Neural progenitor cell (in vitro differentiated cells): ENCODE results near the gene KLHL29. TPM values are rescaled to one million over a fixed set of nuclear protein-coding genes. Genes with fewer than 3 reads are reported as not detected.

ENCODE experiments used
- DNase-seq: peaks from one replicate; pipeline ENCODE4 v3.0.0-alpha.2; 2016; ENCODE audit warnings: low spot score
- H2AFZ ChIP-seq: fragments of 200-600 bp; sonication (generic); replicated peaks from 2 replicates; pipeline ENCODE4 v1.6.1; 2016; ENCODE audit warnings: antibody characterized with exemption
- H3F3A ChIP-seq: fragments of 200-600 bp; sonication (generic); 2 replicates; pipeline ENCODE4 v1.6.1; 2016; ENCODE audit warnings: antibody characterized with exemption, low read depth
- H3K27ac ChIP-seq: fragments of 200-600 bp; sonication (generic); 2 replicates; pipeline ENCODE4 v1.5.1; 2016; ENCODE audit warnings: mild to moderate bottlenecking
- H3K27me3 ChIP-seq: fragments of 200-600 bp; sonication (generic); 2 replicates; pipeline ENCODE4 v1.6.1; 2016; ENCODE audit warnings: mild to moderate bottlenecking, moderate library complexity
- H3K36me3 ChIP-seq: fragments of 200-600 bp; sonication (generic); 2 replicates; pipeline ENCODE4 v1.5.1; 2016
- H3K4me1 ChIP-seq: fragments of 200-600 bp; sonication (generic); 2 replicates; pipeline ENCODE4 v1.6.1; 2016; ENCODE audit warnings: mixed run types
- H3K4me2 ChIP-seq: fragments of 200-600 bp; sonication (generic); 2 replicates; pipeline ENCODE4 v1.6.1; 2016
- H3K4me3 ChIP-seq: fragments of 200-600 bp; sonication (generic); 2 replicates; pipeline ENCODE4 v1.5.1; 2016
- H3K79me2 ChIP-seq: fragments of 200-600 bp; sonication (generic); 2 replicates; pipeline ENCODE4 v1.6.1; 2016; ENCODE audit warnings: low read depth
- H3K9ac ChIP-seq: fragments of 200-600 bp; sonication (generic); 2 replicates; pipeline ENCODE4 v1.6.1; 2016
- H3K9me3 ChIP-seq: fragments of 200-600 bp; sonication (generic); 2 replicates; pipeline ENCODE4 v1.5.1; 2016; ENCODE audit warnings: low read depth
- H4K20me1 ChIP-seq: fragments of 200-600 bp; sonication (generic); 2 replicates; pipeline ENCODE4 v1.6.1; 2016; ENCODE audit warnings: low read depth
- H3K27ac Mint-ChIP-seq: 3 replicates; pipeline ENCODE4 v1.8.0; 2021; ENCODE audit warnings: mixed read lengths
- H3K27me3 Mint-ChIP-seq: 2 replicates; pipeline ENCODE4 v1.8.0; 2022; ENCODE audit warnings: low read depth, mild to moderate bottlenecking, inconsistent platforms, moderate library complexity, mixed read lengths; ENCODE audit not compliant: insufficient read depth
- H3K36me3 Mint-ChIP-seq: 3 replicates; pipeline ENCODE4 v1.8.0; 2021; ENCODE audit warnings: mixed read lengths
- H3K4me1 Mint-ChIP-seq: 3 replicates; pipeline ENCODE4 v1.8.0; 2021; ENCODE audit warnings: mixed read lengths
- H3K4me3 Mint-ChIP-seq: 3 replicates; pipeline ENCODE4 v1.8.0; 2021; ENCODE audit warnings: mild to moderate bottlenecking, moderate library complexity, mixed read lengths
- H3K9me3 Mint-ChIP-seq: 3 replicates; pipeline ENCODE4 v1.8.0; 2020; ENCODE audit warnings: mixed read lengths
- CTCF ChIP-seq: fragments of 200-600 bp; sonication (generic); IDR thresholded peaks from 2 replicates; pipeline ENCODE4 v1.5.1; 2017; ENCODE audit warnings: antibody characterized with exemption, mild to moderate bottlenecking
- EZH2 ChIP-seq: fragments of 200-600 bp; sonication (generic); IDR thresholded peaks from 2 replicates; pipeline ENCODE4 v1.6.1; 2017; ENCODE audit warnings: antibody characterized with exemption, mild to moderate bottlenecking, moderate library complexity
- EZH2phosphoT487 ChIP-seq: fragments of 200-600 bp; sonication (generic); IDR thresholded peaks from 2 replicates; pipeline ENCODE4 v1.6.1; 2017; ENCODE audit warnings: antibody characterized with exemption
- total RNA-seq: library from RNA; depleted of rRNA; stranded (reverse); fragments of >200 nt; gene quantifications from 2 replicates; pipeline ENCODE4 v1.2.3, GENCODE V29; 2015; ENCODE audit warnings: low replicate concordance

Gene KLHL29
- total RNA-seq, 1 donor from 2014 or later = 1.6 TPM

DNA sequence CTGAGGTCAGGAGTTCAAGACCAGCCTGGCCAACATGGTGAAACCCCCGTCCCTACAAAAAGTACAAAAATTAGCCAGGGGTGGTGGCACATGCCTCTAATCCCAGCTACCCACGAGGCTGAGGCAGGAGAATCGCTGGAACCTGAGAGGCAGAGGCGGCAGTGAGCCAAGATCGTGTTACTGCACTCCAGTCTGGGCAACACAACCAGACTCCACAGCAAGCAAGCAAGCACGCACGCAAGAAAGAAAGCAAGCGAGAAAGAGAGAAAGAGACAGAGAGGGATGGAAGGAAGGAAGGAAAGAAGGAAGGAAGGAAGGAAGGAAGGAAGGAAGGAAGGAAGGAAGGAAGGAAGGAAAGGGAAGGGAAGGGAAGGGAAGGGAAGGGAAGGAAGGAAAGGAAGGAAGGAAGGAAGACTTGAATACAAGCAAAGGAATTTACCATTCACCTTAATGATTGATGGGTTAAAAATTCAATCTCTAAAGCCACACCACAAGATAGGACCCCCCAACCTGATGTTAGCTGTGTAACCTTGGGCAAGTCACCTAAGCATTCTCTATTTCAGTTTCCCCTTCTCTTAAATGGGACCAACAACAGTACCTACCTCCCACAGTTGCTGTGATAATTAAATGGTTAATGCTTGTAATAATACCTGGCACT is 360.2 kb downstream of the KLHL29 start:
- no peak overlapping the region for H2AFZ ChIP-seq

GRCh38 chr2:23745726-23746105 is 360.7 kb downstream of the KLHL29 start:
- no peaks in the 10 kb centered on the region for H3K27me3 Mint-ChIP-seq
- H3K36me3 ChIP-seq = no peaks in the 10 kb centered on the region
- no peaks in the 10 kb centered on the region for H4K20me1 ChIP-seq
- H3K4me2 ChIP-seq = no peak overlapping the region
- no peaks in the 10 kb centered on the region for H3K4me1 Mint-ChIP-seq
- no peak overlapping the region for H3K27ac Mint-ChIP-seq
- peaks cover 7% of the 10 kb centered on the region for H3K36me3 Mint-ChIP-seq
- no peak for DNase-seq
- H3K9me3 Mint-ChIP-seq = peaks cover under 1% of the 10 kb centered on the region
- no peak overlapping the region for H3K9ac ChIP-seq
- H3F3A ChIP-seq = no peaks in the 10 kb centered on the region
- no peak overlapping the region for H2AFZ ChIP-seq
- H3K27me3 ChIP-seq = no peaks in the 10 kb centered on the region
- no peak overlapping the region for H3K4me3 Mint-ChIP-seq
- no peak overlapping the region for H3K4me3 ChIP-seq
- no peaks in the 10 kb centered on the region for H3K9me3 ChIP-seq
- H3K4me1 ChIP-seq = no peaks in the 10 kb centered on the region
- no peaks in the 10 kb centered on the region for H3K79me2 ChIP-seq
- TF ChIP-seq CTCF = no peak
- no peak for TF ChIP-seq EZH2
- no peak for TF ChIP-seq EZH2phosphoT487
- no peak overlapping the region for H3K27ac ChIP-seq

More for the DNA sequence above, 360.2 kb downstream of the KLHL29 start:
- H3K36me3 Mint-ChIP-seq = peaks cover 7% of the 10 kb centered on the region
- no peaks in the 10 kb centered on the region for H4K20me1 ChIP-seq
- H3K4me3 Mint-ChIP-seq = no peak overlapping the region
- TF ChIP-seq EZH2 (no peak), CTCF (no peak), EZH2phosphoT487 (no peak)
- H3K79me2 ChIP-seq = no peaks in the 10 kb centered on the region
- H3K9ac ChIP-seq = no peak overlapping the region
- H3F3A ChIP-seq = no peaks in the 10 kb centered on the region
- no peak overlapping the region for H3K4me3 ChIP-seq
- H3K27ac Mint-ChIP-seq = no peak overlapping the region
- H3K27me3 Mint-ChIP-seq = no peaks in the 10 kb centered on the region
- H3K27ac ChIP-seq = no peak overlapping the region
- no peak for DNase-seq
- H3K27me3 ChIP-seq = no peaks in the 10 kb centered on the region
- no peaks in the 10 kb centered on the region for H3K36me3 ChIP-seq
- peaks cover 2% of the 10 kb centered on the region for H3K9me3 Mint-ChIP-seq
- no peak overlapping the region for H3K4me2 ChIP-seq
- no peaks in the 10 kb centered on the region for H3K9me3 ChIP-seq
- no peaks in the 10 kb centered on the region for H3K4me1 ChIP-seq
- no peaks in the 10 kb centered on the region for H3K4me1 Mint-ChIP-seq

- no peaks in the 10 kb centered on the region for H3K9me3 Mint-ChIP-seq
- DNase-seq = no peak
Observed at GRCh38 chr2:23746141-23746863, 361.3 kb downstream of the KLHL29 start.

More at GRCh38 chr2:23746141-23746863, 361.3 kb downstream of the KLHL29 start:
- H3K36me3 ChIP-seq = no peaks in the 10 kb centered on the region
- H3K4me3 Mint-ChIP-seq = no peak overlapping the region
- no peaks in the 10 kb centered on the region for H3K4me1 Mint-ChIP-seq
- no peak overlapping the region for H3K27ac ChIP-seq
- H3K4me1 ChIP-seq = peaks cover 2% of the 10 kb centered on the region
- no peaks in the 10 kb centered on the region for H3K79me2 ChIP-seq
- H4K20me1 ChIP-seq = no peaks in the 10 kb centered on the region
- peaks cover 11% of the 10 kb centered on the region for H3K36me3 Mint-ChIP-seq
- H3K27me3 ChIP-seq = no peaks in the 10 kb centered on the region
- H2AFZ ChIP-seq = no peak overlapping the region
- no peaks in the 10 kb centered on the region for H3F3A ChIP-seq
- no peak overlapping the region for H3K4me3 ChIP-seq
- H3K27me3 Mint-ChIP-seq = no peaks in the 10 kb centered on the region
- no peak for TF ChIP-seq EZH2phosphoT487
- TF ChIP-seq CTCF = no peak
- TF ChIP-seq EZH2 = no peak
- no peak overlapping the region for H3K9ac ChIP-seq
- no peak overlapping the region for H3K27ac Mint-ChIP-seq
- no peak overlapping the region for H3K4me2 ChIP-seq
- no peaks in the 10 kb centered on the region for H3K9me3 ChIP-seq
